ENCODE measurements around the gene HECTD1. TPM values are rescaled to one million over a fixed set of nuclear protein-coding genes. Genes with fewer than 3 reads are reported as not detected.
A peak's percentile ranks its signal among the peaks of the same experiment; 100 is the strongest.
"Not testable (repeated sequence)": the region's sequence is repeated elsewhere in the genome, so short reads cannot be mapped to it uniquely, and the experiment has no call there.

Gene HECTD1
- total RNA-seq, 2 experiments from 2014 or later: 90.3 to 126 TPM

- no TSS peak for BruUV-seq (replicated peaks)
- H3K4me1 ChIP-seq (ENCODE audit: insufficient read depth, low read length, poor library complexity, severe bottlenecking): peaks cover 6% of the 10 kb centered on the region
- ChIA-PET CTCF (ENCODE audit: unreplicated experiment) (no interaction called here), POLR2A (no interaction called here)
- H3K4me2 ChIP-seq (ENCODE audit: low read length): no peak overlapping the region
- H3K27ac ChIP-seq (ENCODE audit: low read depth, low read length, poor library complexity, severe bottlenecking): no peak overlapping the region
- intact Hi-C loops (cut with micrococcal nuclease; ENCODE audit: unreplicated experiment): no loop called here
- H4K20me1 ChIP-seq (ENCODE audit: insufficient read depth, low read length): no peaks in the 10 kb centered on the region
- DNase-seq (ENCODE audit: low spot score): no peak
- H3K9me3 ChIP-seq (ENCODE audit: low read length): no peaks in the 10 kb centered on the region
- H3K79me2 ChIP-seq (ENCODE audit: insufficient read depth, low read depth, low read length): peaks cover 57% of the 10 kb centered on the region
- TF ChIP-seq, protein P1, sequence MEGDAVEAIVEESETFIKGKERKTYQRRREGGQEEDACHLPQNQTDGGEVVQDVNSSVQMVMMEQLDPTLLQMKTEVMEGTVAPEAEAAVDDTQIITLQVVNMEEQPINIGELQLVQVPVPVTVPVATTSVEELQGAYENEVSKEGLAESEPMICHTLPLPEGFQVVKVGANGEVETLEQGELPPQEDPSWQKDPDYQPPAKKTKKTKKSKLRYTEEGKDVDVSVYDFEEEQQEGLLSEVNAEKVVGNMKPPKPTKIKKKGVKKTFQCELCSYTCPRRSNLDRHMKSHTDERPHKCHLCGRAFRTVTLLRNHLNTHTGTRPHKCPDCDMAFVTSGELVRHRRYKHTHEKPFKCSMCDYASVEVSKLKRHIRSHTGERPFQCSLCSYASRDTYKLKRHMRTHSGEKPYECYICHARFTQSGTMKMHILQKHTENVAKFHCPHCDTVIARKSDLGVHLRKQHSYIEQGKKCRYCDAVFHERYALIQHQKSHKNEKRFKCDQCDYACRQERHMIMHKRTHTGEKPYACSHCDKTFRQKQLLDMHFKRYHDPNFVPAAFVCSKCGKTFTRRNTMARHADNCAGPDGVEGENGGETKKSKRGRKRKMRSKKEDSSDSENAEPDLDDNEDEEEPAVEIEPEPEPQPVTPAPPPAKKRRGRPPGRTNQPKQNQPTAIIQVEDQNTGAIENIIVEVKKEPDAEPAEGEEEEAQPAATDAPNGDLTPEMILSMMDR (conservative IDR thresholded peaks at IDR 0.05; ENCODE audit: low read length): no peak
- TF ChIP-seq EZH2phosphoT487 (IDR thresholded peaks at IDR 0.05; ENCODE audit: borderline replicate concordance, low read depth, low read length): no peak
- H3K36me3 ChIP-seq (ENCODE audit: insufficient read depth, low read length): peaks cover 73% of the 10 kb centered on the region
- no peaks in the 10 kb centered on the region for H3K9me2 ChIP-seq (ENCODE audit: insufficient read depth, low read length)
- H3K4me3 ChIP-seq (ENCODE audit: low read depth, low read length, poor library complexity, severe bottlenecking): no peak overlapping the region
- H2AFZ ChIP-seq (ENCODE audit: low read length): no peak overlapping the region
Observed at GRCh38 chr14:31188744-31189143, 18.8 kb downstream of the HECTD1 start.

DNA sequence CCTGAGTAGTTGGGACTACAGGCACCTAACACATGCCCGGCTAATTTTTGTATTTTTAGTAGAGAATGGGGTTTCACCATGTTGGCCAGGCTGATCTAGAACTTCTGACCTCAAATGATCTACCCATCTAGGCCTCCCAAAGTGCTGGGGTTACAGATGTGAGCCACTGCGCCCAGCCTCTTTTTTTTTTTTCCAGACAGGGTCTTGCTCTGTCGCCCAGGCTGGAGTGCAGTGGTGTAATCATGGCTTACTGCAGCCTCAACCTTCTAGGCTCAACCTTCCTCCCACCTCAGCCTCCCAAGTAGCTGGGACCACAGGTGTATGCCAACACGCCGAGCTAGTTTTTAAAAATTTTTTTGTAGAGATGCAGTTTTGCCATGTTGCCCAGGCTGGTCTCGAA, 25.6 kb downstream of the HECTD1 start:
- peaks cover 59% of the 10 kb centered on the region for H3K36me3 ChIP-seq (ENCODE audit: insufficient read depth, low read length)
- POLR2A ChIA-PET: interaction anchor here (0.6 to 1.0 kb wide), 6 partner anchors 8 to 549 kb away, joined by 3 to 4 read pairs (median 3); no protein-coding TSS in a partner anchor

DNA sequence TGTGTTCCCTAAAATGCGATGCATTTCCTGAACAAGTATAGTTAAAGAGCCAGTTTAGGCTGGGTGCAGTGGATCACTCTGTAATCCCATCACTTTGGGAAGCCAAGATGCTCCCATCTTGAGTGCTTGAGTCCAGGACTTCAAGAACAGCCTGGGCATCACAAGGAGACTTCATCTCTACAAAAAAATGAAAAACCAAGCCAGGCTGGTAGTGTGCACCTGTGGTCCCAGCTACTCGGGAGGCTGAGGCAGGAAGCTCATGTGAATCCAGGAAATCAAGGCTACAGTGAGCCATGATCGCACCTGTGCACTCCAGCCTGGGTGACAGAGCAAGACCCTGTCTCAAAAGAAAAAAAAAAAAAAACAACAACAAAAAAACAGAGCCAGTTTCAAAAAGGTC, 26.3 kb downstream of the HECTD1 start:
- Histone ChIP-seq H4K20me1 (ENCODE audit: insufficient read depth, low read length) (no peaks in the 10 kb centered on the region), H3K36me3 (ENCODE audit: insufficient read depth, low read length) (peaks cover 59% of the 10 kb centered on the region), H3K27ac (ENCODE audit: low read depth, low read length, poor library complexity, severe bottlenecking) (no peak overlapping the region), H3K9me3 (ENCODE audit: low read length) (no peaks in the 10 kb centered on the region), H3K79me2 (ENCODE audit: insufficient read depth, low read depth, low read length) (peaks cover 36% of the 10 kb centered on the region; the same call in 1 of the 2 replicates), H2AFZ (ENCODE audit: low read length) (no peak overlapping the region), H3K4me3 (ENCODE audit: low read depth, low read length, poor library complexity, severe bottlenecking) (no peak overlapping the region), H3K4me1 (ENCODE audit: insufficient read depth, low read length, poor library complexity, severe bottlenecking) (peaks cover 9% of the 10 kb centered on the region), H3K4me2 (ENCODE audit: low read length) (no peak overlapping the region), H3K9me2 (ENCODE audit: insufficient read depth, low read length) (no peaks in the 10 kb centered on the region)
- ChIA-PET CTCF (ENCODE audit: unreplicated experiment) (no interaction called here), POLR2A (interaction anchor here (0.5 to 1.2 kb wide), 9 partner anchors 9 to 548 kb away, joined by 3 to 5 read pairs (median 3); no protein-coding TSS in a partner anchor)
- peak; percentile 24 for DNase-seq (ENCODE audit: low spot score)
- intact Hi-C loops (cut with micrococcal nuclease; ENCODE audit: unreplicated experiment): no loop called here
- no peak for TF ChIP-seq EZH2phosphoT487 (IDR thresholded peaks at IDR 0.05; ENCODE audit: borderline replicate concordance, low read depth, low read length)
- TF ChIP-seq, protein P1 (conservative IDR thresholded peaks at IDR 0.05; ENCODE audit: low read length): no peak
- BruUV-seq (replicated peaks): no TSS peak

More for the DNA sequence above, 25.6 kb downstream of the HECTD1 start:
- intact Hi-C loops (cut with micrococcal nuclease; ENCODE audit: unreplicated experiment); H3K9me2 ChIP-seq (ENCODE audit: insufficient read depth, low read length); H3K27ac ChIP-seq (ENCODE audit: low read depth, low read length, poor library complexity, severe bottlenecking); H4K20me1 ChIP-seq (ENCODE audit: insufficient read depth, low read length); H3K4me1 ChIP-seq (ENCODE audit: insufficient read depth, low read length, poor library complexity, severe bottlenecking); H3K4me3 ChIP-seq (ENCODE audit: low read depth, low read length, poor library complexity, severe bottlenecking); H2AFZ ChIP-seq (ENCODE audit: low read length); H3K4me2 ChIP-seq (ENCODE audit: low read length); BruUV-seq (replicated peaks); H3K9me3 ChIP-seq (ENCODE audit: low read length); CTCF ChIA-PET (ENCODE audit: unreplicated experiment); DNase-seq (ENCODE audit: low spot score): not testable (repeated sequence)
- H3K79me2 ChIP-seq (ENCODE audit: insufficient read depth, low read depth, low read length): peaks cover 37% of the 10 kb centered on the region; the same call in 1 of the 2 replicates
